Stimulated activated CD4-positive, alpha-beta T cell treated with anti-CD3 and anti-CD28 coated beads, Interleukin-2, amount 100 ng/mL, for 4 hours (primary cell): Measurements from ENCODE around the gene CDH4.

Experiments
- DNase-seq: peaks from one replicate; pipeline ENCODE4 v3.0.0-alpha.2; 2020; ENCODE audit warnings: low read depth

CDH4 gene

DNA sequence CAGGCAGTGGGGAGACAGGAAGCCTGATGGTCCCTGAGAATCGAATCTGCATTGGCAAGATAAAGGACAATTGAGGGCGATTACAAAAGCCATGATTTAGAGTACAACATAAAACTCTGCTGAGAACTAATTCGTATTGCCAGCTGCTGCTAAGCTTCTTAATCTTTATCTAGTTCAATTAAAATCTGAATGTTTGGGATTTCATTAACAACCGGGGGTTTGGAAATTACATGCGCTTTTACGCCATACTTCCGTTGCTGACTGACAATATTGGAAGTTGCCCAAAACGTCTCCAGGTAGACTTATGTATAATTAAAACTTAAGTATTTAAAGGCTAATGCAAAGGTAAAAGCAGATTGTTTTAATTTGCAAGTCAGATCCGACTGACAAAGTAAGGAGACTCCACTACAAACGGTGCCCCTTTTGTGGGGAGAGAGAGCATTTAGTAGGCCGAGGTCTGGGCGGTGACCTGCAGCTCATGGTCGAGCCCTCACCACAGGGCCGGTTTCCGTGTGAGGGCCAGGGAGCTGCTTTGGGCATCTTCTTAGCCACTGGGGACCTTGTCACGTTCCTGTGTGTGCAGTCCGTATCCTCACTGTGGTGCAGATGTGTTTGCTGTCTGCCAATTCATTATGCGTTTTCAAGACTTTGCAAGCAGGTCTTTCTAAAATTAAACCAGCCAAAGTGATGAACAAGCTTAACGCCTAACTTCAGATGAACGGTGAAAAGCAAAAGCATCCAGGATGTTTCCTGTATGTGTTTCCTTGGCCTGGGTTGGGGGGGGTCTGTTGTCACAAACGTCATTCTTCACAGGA is 49.9 kb downstream of the CDH4 start:
- no peak for DNase-seq

GRCh38 chr20:61303217-61303616 is 51.2 kb downstream of the CDH4 start:
- no peak for DNase-seq

GRCh38 chr20:61303675-61304074 is 51.6 kb downstream of the CDH4 start:
- no peak for DNase-seq

GRCh38 chr20:61304750-61305149 is 52.7 kb downstream of the CDH4 start:
- no peak for DNase-seq

DNA sequence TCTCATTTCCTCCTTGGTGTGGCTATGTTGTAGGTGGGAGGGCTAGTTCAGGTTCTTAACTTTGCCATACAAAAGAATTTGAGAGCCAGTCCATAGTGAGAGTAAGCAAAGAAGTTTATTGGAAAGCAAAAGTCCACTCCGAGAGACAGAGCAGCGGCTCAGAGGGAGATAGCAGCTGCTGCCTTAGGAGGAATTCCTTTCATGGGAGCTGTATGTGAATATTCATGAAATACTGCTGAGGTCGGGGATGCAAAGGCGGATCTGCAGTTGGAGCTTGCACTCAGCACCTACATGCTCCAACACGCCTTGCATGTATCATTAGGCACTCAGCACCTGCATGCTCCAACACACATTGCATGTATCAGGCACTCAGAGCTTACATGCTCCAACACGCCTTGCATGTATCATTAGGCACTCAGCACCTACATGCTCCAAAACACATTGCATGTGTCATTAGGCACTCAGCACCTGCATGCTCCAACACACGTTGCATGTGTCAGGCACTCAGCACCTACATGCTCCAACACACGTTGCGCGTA is 54.9 kb downstream of the CDH4 start:
- no peak for DNase-seq

DNA sequence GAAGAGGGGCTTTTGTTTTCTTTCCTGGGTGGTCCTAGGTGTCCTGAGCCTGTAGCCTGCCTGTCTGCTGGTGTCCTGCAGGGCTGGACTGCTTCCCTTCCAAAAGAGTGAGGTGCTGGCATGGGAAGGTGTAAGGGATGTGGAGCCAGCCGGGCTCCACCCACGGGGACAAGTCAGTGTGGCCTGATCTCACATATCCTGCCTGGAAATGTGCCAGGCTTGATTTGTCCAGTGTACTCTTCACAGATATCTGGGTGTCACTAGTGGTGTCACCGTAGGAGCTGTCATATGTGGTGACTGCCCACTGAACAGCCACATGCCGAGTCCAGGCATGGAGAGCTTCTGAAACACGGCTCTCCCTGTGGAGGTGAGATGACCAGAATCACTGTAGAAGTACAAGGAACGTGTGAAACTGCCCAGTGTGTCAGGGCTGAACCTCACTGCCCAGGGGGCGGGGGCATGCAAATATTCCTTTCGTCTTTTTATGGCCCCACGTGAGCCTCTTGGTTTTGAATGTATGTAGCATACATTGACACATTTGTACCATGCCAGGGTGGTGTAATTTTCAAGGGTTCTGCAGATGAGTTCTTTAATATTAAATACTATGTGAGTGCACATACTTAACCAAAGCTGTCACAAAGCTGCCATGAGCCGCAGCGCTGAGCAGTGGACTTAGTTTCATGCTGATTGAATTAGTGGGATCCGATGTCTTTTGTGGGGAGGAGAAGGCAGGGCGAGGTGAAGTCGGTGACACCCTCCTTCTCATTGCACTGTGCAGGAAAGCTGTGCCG is 55.8 kb downstream of the CDH4 start:
- no peak for DNase-seq

DNA sequence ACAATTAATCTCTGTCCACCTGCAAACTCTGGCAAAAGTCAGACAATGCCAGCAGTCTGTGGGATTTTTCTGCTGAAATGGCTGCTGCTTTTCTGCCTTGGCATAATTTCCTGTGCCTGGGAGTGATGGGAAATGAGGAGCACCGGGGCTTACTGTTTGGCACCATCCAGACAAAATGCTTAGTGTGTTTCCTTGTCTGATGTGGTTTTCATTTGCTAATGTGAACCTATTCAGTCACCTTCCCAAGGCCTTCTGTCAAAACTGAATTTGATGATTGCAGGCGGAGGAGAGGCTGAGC is 56.4 kb downstream of the CDH4 start:
- no peak for DNase-seq

DNA sequence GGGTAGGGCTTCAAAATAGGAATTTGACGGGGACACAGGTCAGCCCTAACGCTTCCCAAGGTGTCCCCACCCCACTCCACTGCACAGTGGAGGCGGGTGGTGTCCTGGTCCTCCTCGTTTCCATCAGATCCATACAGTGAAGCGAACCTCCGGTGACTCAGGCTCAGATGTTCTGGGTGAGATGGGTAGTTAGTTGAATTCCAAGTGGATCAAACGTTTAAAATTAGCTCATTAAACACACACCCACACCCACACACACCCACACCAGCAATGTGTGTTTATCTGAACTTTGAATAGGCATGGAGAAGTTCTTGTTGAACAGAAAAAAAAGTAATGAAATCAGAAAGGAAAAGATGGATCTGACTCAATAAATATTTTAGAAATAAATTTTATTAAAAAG is 58.9 kb downstream of the CDH4 start:
- DNase-seq, result no peak

DNA sequence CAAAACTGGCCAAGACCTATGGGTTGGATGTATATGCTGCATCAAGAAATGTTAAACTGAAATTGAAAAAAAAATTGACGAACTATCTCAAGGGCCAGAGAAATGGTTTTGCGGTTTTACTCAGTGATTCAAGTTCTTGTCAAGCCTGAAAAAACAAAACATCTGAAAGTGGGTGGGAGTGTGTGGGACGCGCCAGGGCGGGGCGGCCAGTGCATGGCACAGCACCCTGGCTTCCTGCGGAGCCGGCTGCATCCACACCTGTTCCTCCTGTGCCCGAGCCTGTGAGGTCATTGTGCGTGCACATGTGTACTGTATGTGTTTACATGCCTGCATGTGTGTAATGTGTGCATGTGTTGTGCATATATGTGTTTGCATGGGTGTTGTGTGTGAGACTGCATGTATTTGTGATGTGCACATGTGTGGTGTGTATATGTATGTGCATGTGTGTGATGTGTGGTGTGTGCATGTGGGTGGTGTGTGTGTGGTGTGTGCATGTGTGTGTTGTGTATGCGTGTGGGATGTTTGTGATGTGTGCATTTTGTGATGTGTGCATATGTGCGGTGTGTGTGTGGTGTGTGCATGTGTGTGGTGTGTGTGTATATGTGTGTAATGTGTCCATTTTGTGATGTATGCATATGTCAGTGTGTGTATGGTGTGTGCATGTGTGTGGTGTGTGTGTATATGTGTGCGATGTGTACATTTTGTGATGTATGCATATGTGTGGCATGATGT is 59.8 kb downstream of the CDH4 start:
- DNase-seq, result no peak

GRCh38 chr20:61312925-61313324 is 60.9 kb downstream of the CDH4 start:
- no peak for DNase-seq

DNA sequence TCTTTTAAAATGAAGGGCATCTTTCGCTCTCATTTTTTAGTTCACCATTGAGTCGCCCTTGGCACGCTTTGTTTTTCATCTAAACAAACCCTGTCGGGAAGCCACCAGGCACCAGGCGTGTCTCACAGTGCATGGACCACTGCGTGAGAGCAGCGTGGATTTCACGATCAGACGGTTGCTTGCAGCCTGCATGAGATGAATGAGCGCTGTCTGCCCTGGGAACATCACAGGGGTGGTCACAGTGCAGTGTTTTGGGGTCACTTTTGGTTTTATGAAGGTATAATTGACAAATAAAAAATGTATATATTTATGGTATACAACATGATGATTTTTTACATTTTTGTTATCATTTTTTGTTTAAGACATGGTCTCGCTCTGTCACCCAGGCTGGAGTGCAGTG is 61.3 kb downstream of the CDH4 start:
- DNase-seq, result no peak

DNA sequence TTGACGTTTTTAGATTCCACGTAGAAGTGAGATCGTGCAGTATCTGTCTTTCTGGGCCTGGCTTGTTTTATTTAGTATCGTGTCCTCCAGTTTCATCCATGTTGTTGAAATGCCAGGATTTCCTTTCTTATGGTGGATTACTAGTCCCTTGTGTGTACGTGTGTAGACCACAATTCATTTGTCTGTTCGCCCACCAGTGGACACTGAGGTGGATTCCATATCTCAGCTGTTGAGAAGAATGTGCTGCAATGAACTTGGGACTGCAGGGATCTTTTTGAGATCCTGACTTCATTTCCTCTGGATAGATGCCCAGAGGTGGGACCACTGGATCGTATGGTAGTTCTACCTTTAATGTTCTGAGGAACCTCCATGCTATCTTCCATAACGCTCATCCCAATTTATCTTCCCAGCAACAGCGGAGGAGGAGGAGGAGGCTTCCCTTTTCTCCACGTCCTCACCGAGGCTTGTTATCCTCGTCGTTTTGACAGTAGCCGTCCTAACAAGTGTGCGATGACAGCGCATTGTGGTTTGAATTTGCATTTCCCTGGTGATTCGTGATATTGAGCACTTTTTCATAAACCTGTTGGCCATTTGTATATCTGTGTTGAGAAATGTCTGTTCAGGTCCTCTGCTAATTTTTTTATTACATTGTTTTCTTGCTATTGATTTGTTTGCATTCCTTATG is 62.4 kb downstream of the CDH4 start:
- DNase-seq, result no peak

- DNase-seq, result no peak
Observed at GRCh38 chr20:61315319-61315718, 63.3 kb downstream of the CDH4 start.

- DNase-seq, result no peak
Observed at GRCh38 chr20:61316346-61316745, 64.3 kb downstream of the CDH4 start.

- no peak for DNase-seq
Observed at GRCh38 chr20:61317966-61318530, 66.0 kb downstream of the CDH4 start.

- no peak for DNase-seq
Observed at GRCh38 chr20:61320691-61321425, 68.8 kb downstream of the CDH4 start.

GRCh38 chr20:61321481-61321880 is 69.4 kb downstream of the CDH4 start:
- no peak for DNase-seq

- DNase-seq, result no peak
Observed at GRCh38 chr20:61322151-61322865, 70.2 kb downstream of the CDH4 start.

- no peak for DNase-seq
Observed at GRCh38 chr20:61324906-61325305, 72.8 kb downstream of the CDH4 start.

GRCh38 chr20:61325718-61326117 is 73.7 kb downstream of the CDH4 start:
- DNase-seq, result no peak
